Dedifferentiated amniotic fluid mesenchymal stem cell (primary cell): ENCODE results near the gene ZBTB2.
"Not testable (repeated sequence)": the region's sequence is repeated elsewhere in the genome, so short reads cannot be mapped to it uniquely, and the experiment has no call there.

Source experiments
- DNase-seq: peaks from one replicate; pipeline ENCODE4 v3.0.0-alpha.2; 2016; ENCODE audit errors: extremely low spot score

The ZBTB2 gene

DNA sequence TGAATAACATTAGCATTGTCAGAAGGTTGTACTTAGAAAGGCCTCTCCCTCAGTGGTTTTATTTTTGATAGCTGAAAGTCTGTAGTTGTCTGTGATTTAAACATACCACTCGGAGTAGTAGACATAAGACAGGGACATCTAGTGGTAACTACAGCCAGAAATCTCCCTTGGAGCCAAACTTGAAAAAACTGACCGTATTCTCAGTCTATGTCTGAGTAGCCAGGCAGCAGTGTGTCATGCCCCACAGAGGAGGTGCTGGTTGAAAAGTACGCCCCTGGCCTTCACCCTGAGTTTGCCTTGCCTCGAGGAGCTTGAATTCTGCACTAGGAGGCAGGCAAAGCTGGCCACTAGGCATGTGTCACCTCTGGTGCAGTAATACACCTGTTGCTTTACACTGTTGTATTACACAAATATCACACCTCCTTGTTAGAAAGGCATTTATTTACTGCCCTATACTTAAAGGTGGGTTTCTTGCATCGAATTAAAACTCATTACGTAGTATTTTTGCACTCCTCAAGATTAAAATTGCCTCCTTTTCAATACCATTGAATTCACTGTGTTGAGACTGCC is 20.8 kb downstream of the ZBTB2 start:
- peak; percentile 35 for DNase-seq

DNA sequence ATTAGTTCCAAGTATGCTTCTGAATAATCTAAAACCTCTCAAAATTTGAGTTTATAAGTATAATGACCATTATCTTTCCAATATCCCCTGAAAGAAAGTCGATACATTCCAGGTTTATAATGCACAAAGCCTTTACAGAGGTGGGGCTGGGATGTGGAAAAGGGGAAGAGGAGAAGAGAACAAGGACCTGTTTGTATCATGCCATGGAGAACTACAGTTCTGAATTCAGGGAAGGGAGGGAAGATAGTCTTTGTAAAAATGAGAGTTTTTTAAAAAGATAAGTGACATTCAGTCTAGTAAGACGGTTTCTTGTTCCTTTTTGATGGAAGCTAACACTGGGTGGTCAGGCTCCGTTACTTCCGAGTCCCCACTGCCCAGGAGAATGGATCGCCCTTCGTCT is 26.1 kb downstream of the ZBTB2 start:
- no peak for DNase-seq

DNA sequence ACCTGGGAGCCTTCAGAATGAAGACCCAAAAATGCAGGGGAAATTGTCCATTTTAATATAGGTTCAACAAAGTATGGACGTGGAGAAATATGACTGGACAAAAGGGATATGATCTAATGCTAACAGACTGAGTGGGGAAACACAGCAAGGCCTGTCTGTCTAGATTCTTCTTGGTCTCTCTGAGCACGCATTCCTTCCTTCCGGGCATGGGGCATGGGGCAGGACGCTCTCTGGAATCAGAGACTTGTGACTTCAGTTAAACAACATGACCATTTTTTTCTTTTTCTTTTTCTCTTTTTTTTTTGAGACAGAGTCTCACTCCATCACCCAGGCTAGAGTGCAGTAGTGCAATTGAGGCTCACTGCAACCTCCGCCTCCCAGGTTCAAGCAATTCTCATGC is 31.9 kb downstream of the ZBTB2 start:
- no peak for DNase-seq

DNA sequence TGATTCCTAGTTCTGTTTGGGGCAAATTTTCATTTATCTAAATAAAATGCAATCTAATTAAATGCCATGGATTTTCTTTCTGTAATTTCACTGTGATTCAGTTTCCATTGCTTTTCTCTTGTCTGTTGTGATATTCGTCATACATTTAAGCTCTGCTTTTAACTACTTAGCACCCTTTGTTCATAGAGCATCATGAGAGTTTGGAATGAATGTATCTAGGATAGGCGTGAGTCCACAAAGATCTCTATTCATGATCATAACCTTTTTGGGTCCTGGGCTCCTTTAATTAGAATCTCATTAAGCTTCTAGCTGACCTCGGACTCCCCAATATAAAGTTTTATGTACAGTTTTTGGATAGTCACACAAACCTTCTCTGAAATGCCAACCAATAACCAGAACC is 32.9 kb downstream of the ZBTB2 start:
- DNase-seq = no peak

GRCh38 chr6:151357758-151358436 is 33.5 kb downstream of the ZBTB2 start:
- no peak for DNase-seq

DNA sequence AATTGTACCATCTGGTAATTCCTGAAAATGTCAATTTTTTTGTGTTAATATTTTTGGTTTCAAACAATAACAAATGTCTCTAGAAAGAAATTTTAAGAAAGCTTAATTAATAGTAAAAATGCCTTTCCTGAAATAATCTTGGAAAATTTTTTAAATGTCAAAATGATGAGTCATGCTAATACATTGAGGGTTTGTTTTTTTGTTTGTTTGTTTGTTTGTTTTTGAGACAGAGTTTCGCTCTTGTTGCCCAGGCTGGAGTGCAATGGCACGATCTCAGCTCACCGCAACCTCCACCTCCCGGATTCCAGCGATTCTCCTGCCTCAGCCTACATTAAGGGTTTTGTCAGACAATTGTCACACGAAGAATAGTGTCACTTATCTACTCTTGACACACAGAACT is 34.4 kb downstream of the ZBTB2 start:
- not testable (repeated sequence) for DNase-seq

DNA sequence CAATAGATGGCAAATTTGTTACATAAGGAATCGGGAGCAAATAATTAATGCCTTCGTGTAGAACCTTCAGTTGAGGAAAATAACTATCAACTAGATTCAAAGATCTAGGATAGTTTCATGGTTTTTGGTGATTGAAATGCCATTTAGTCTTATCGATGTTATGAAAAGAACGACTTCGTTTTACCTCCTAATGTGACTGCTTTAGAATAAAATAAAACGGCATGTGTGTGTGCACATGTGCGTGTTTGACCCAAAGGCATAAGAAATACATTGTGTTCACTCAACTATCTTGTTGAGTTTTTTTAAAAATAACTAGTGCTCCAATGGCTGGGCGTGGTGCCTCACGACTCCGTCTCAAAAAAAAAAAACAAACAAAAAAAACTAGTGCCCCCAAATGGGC is 37.6 kb downstream of the ZBTB2 start:
- no peak for DNase-seq

- DNase-seq = no peak
These were observed 38.7 kb downstream of the ZBTB2 start for GRCh38 chr6:151352410-151353396.

- DNase-seq = no peak
These were observed 39.6 kb downstream of the ZBTB2 start for GRCh38 chr6:151351731-151352130.

GRCh38 chr6:151351146-151351700 is 40.1 kb downstream of the ZBTB2 start:
- no peak for DNase-seq

DNA sequence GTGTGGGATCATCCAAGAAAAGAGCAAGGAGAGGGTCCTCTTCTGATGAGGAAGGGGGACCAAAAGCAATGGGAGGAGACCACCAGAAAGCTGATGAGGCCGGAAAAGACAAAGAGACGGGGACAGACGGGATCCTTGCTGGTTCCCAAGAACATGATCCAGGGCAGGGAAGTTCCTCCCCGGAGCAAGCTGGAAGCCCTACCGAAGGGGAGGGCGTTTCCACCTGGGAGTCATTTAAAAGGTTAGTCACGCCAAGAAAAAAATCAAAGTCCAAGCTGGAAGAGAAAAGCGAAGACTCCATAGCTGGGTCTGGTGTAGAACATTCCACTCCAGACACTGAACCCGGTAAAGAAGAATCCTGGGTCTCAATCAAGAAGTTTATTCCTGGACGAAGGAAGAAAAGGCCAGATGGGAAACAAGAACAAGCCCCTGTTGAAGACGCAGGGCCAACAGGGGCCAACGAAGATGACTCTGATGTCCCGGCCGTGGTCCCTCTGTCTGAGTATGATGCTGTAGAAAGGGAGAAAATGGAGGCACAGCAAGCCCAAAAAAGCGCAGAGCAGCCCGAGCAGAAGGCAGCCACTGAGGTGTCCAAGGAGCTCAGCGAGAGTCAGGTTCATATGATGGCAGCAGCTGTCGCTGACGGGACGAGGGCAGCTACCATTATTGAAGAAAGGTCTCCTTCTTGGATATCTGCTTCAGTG is 40.8 kb downstream of the ZBTB2 start:
- no peak for DNase-seq

DNA sequence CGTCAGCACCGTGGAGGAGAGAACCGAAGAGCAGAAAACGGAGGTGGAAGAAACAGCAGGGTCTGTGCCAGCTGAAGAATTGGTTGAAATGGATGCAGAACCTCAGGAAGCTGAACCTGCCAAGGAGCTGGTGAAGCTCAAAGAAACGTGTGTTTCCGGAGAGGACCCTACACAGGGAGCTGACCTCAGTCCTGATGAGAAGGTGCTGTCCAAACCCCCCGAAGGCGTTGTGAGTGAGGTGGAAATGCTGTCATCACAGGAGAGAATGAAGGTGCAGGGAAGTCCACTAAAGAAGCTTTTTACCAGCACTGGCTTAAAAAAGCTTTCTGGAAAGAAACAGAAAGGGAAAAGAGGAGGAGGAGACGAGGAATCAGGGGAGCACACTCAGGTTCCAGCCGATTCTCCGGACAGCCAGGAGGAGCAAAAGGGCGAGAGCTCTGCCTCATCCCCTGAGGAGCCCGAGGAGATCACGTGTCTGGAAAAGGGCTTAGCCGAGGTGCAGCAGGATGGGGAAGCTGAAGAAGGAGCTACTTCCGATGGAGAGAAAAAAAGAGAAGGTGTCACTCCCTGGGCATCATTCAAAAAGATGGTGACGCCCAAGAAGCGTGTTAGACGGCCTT is 41.6 kb downstream of the ZBTB2 start:
- DNase-seq = no peak

- not testable (repeated sequence) for DNase-seq
These were observed 48.6 kb downstream of the ZBTB2 start for GRCh38 chr6:151342750-151343149.

DNA sequence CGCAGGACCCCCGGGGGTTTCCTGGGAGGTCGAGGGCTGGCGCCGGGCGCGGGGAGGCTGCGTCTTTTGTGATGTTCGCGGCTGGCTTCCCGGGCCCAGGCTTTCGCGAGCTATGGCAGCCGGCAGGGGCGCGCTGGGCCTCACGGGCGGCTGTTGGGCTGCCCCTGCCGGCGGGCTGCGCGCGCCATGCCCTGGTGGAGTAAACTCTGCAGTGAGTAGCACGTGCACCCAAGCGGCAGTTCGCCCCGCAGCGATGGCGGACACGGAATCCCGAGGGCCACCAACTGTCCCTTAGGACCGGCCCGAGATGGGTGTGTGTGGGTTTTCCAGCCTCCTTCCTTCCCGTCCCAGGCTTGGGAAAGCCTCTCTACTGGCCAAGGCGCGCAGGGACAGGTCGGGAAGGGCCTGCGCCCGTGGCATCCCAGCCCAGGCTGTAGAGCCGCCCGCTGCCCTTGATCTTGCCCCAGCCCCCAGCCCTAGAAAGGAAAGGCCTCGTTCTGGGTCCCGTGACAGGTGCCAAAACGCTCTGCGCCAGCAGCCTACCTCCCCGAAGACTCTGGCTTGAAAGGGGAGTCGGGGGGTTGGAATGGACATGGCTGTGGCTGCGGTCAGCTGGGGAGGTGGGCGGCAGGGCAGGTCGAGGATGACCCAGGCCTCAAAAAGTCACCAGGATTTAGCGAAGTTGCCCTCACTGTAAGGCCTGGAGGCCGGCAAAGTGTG is 49.7 kb downstream of the ZBTB2 start:
- no peak for DNase-seq

DNA sequence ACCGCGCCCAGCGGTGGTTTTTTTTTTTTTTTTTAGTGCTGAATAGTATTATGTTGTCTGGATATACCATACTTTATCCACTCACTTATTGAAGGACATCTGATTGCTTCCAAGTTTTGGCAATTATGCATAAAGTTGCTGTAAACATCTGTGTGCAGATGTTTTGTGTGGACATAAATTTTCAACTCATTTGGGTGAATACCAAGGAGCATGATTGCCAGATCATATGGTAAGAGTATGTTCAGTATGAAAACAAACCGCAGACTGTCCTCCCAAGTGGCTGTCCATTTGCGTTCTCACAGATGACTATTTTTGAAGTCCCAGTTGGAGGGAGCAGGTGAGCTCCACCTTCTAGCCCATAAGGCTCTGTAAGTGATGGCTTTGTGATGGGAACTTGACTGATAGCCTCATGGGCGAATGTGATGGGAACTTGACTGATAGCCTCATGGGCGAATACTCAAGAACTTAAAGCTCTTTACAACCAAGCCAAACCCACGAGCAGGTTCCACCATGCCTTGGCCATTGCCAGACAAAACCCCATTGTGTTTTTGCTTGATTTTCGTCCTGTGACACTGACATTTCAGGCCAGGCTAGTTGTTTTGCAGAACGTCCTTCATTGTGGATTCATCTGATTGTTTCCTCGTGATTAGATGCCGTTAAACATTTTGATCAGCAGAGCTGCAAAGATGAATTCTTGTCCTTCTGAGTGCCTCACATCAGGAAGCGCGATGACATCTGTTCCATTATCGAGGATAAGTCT is 51.0 kb downstream of the ZBTB2 start:
- no peak for DNase-seq

GRCh38 chr6:151339369-151339768 is 52.0 kb downstream of the ZBTB2 start:
- DNase-seq = no peak

DNA sequence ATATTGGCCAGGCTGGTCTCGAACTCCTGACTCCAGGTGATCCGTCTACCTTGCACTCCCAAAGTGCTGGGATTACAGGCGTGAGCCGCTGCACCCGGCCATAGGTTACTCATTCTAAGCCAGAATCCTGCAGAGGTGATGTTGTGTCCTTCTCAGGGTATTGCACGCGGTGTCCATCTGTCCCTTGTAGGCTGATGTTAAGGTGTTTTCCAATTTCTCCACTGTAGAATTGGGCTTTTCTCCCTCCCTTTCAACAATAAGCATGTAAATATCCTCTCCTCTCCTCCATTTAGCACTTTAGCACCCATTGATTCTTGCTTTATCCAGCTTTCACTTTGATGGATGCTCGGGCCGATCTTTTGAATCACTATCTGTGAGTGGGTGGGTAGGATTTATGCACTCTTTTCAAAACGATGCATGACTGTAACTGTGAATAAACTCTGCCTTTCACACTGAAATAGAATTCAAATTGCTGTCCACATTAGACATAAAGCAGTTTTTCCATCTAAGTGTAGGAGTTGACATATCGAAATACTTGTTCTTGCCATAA is 52.6 kb downstream of the ZBTB2 start:
- no peak for DNase-seq

DNA sequence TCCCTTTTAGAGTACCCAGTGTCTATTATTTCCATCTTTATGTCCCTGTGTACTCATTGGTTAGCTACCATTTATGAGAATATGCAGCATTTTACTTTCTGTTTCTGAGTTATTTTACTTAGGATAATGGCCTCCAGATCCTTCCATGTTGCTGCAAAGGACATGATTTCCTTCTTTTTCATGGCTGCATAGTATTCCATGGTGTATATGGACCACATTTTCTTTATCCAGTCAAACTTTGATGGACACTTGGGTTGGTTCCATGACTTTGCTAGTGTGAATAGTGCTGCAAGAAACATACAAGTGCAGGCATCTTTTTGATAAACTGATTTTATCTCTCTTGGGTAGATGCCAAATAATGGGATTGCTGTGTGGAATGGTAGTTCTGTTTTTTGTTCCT is 55.4 kb downstream of the ZBTB2 start:
- DNase-seq = no peak

- peak; percentile 87 for DNase-seq
These were observed 61.1 kb downstream of the ZBTB2 start for GRCh38 chr6:151330130-151330696.
